Activated CD8-positive, alpha-beta memory T cell treated with anti-CD3 and anti-CD28 coated beads, Interleukin-2, amount 50 U/mL, for 24 hours (primary cell): ENCODE measurements around the gene ARHGAP40.

Experiments
- DNase-seq: peaks from one replicate; pipeline ENCODE4 v3.0.0-alpha.2; 2020; ENCODE audit errors: extremely low read depth

The ARHGAP40 gene

DNA sequence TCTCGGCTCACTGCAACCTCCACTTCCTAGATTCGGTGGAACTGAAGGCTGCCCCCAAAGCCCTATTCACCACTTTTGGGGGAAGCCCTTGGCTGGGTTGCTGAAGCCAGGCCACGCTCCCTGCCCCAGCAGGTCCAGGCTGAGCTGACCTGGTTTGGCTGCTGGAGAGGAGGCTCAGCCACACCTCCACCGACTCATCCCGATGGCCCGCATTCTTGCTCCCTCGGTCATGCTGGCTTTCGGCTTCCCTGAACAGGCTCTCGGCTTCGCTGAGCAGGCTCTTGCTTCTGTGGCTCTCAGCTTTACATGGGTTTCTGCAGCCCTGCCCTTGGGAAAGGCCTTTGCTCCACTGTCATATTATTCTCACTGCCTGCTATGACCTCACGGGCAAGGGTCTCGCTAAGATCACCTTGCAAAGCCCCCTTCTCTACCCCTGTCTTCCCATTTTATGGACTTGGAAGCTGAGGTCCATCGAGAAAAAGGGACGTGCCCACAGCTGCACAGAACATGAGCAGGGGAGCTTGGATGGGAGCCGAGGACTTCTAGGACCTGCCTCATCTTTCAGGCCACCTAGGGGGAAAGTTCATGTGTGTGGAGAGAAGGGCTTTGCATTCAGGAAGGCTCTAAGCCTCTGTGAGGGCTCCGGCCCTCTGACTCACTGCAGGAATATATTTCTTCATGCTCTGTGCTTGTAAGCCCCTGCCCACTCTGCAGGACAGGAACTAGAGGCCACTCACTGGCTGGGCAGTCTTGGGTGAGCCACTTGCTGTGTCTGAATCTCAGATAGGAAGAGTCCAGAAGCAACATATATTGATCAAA lies 15.6 kb downstream of the ARHGAP40 start:
- no peak for DNase-seq

DNA sequence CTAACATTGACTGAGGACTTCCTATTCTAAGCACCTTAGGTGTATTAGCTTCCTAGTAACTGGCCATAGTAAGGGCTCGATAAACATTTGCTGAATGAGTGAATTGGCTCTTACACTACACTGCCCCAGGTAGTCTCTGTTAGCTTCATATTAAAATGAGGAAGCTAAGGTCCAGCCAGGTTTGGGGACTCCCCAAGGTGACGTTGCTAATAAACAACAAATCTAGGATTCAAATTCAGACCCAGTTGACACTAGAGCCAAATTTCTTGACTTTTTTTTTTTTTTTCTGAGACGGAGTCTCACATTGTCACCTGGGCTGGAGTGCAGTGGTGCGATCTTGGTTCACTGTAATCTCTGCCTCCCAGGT lies 16.2 kb downstream of the ARHGAP40 start:
- no peak for DNase-seq

DNA sequence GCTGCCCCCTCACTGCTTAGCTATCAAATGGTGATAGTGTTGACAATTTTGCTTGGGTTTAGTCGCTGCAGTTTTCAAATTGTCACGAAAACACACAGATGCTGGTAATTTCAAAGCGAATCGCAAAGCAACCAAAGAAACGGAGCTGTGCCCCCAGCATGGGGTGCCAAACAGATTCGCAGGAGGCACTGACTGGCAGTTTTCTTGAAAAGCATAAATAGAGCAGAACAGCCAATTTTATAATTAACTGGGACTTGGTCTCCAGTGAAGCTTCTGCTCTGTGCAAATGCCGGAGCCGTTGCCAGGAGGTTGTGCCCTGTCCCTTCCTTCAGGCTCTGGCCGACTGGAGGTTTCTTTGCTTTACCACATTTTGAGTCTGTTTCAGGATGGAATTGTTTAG lies 18.8 kb downstream of the ARHGAP40 start:
- DNase-seq, result no peak

DNA sequence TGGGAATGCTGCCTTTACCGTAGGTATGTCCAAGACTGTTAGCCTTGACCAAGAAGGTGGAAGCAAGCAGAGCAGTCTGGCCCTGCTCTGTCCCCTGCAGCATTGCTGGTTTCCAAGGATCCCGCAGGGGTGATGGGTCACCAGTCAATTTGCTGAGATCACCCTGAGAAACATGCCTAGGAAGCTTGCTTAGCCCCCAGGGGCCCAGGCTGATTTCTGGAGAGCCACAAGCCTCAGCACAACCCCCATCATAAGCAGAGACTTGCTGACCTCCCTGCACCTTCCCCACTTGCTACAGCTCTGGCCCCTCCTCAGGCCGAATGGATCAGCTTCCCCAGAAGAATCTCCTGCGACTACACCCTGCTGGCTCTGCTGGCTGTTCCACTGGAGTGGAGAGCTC lies 21.5 kb downstream of the ARHGAP40 start:
- no peak for DNase-seq

DNA sequence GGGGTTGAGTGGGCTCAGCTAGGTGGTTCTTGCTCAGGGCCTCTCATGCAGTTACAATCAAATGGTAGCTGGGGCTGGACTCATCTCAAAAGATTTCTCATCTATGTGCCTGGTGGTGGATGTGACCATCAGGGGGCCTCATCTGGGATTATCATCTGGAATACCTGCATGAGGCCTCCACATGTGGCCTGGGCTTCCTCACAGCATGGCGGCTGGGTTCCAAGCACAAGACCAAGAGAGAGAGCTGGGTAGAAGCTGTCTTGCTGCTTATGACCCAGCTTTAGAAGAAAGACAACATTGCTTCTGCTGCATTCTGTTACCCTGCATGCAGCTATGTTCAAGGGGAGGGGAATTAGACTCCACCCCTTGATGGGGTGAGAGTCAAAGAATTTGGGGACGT lies 22.5 kb downstream of the ARHGAP40 start:
- DNase-seq, result no peak

DNA sequence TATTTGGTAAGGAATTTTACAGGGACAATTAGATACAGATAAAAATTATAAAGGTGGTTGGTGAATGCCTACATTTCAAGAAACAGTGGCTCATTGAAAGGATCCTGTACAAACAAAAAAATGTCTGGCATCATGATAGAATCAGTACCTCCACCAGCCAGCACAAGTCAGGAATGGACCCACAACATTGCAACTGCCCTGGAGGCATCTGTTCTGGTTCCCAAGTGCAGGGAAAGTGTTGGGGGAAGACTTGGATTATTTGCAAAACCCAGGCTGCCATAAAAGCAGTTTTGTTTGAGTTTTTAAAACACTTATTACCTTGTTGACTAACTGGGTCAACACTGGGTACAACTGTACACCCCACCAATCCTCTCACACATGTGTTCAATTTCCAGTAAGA lies 24.3 kb downstream of the ARHGAP40 start:
- DNase-seq, result no peak

DNA sequence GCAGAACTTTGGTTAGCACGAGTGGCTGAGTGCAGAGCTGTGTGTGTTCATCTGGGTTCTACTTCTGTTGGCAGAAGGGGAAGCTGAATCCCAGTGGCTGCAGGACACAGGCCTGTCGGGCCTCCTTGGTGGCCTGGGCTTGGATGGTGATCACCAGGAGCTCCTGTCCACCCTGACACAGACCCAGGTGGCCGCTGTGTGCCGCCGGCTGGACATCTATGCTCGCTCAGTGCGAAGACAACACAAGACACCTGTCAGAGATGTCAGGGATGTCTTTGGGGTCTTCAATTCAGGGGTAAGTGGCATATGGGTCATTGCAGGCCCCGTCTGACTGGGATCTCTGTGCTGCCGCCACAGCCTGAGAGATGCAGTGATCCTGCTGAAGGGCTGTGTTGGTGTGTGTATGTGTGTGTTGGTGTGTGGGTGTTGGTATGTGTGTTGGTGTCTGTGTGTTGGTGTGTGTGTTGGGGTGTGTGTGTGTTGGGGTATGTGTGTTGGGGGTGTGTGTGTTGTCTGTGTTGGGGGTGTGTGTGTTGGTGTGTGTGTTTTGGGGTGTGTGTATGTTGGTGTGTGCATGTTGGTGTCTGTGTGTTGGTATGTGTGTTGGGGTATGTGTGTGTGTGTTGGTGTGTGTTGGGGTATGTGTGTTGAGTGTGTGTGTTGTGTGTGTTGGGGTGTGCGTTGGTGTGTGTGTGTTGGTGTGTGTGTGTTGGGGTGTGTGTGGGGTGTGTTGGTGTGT lies 25.5 kb downstream of the ARHGAP40 start:
- DNase-seq, result no peak

DNA sequence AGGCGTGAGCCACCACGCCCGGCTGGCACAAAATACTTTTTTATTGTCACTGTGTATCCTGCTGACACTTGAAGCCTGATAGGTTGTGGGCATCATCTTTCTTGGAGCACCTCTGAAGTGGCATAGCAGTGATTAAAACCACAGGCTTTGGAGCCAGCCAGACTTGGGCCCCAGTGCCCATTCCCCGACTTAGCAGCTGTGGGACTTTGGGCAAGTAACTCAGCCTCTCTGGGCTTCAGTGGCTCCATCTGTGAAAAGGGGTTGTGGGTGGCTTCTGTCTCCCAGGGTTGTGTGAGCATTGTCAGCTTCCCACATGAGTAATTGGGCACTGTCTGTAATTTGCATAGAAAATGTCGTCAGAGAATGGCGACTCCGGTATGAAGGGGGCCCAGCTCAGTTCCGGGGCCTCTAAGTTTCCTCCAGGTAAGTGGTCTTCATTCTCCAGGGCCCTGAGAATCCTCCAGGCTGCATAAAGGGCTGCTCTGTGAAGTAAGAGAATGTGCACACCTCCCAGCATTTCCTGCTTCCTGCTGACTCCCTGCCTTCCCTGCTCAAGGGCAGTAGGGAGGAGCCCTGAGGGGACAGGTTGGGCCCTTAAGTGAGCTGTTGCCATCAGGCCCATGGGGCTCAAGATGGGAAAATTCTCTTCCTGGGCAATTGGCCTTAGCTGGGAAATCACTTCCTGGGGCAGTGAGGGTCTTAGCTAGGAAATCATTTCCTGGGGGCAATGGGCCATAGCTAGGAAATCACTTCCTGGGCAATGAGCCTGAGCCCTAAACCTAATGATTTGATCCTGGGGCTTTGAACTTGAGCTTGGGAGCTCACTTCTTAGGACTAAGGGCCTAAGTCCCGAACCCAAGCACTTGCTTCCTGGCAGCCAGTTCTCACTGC lies 27.2 kb downstream of the ARHGAP40 start:
- no peak for DNase-seq

DNA sequence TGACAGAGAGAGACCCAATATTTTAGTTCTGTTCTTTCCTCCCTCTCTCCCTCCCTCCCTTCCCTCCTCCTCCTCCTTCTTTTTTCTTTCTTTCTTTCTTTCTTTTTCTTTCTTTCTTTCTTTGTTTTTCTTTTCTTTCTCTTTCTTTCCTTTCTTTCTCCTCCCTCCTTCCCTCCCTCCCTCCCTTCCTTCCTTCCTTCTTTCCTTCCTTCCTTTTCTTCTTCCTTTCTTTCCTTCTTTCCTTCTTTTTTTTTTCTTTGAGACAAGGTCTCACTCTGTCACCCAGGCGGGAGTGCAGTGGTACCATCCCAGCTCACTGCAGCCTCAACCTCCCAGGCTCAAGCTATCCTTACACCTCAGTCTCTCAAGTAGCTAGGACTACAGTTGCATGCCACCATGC lies 28.4 kb downstream of the ARHGAP40 start:
- no peak for DNase-seq

DNA sequence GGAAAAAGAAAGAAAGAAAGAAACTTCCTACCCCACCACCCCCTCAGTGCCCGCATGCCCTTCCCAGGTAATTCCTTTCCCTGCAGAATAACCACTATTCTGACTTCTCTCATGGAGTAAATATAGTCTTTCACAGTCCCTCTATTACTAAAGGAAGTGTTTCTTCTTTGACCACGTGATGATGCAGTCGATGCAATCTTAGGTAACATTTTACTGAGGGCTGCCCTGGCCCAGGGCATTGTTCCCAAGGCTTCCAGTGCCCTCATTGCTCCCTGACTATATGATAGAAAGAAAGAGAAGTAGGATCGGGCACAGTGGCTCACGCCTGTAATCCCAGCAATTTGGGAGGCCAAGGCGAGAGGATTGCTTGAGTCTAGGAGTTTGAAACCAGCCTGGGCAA lies 29.1 kb downstream of the ARHGAP40 start:
- DNase-seq, result no peak

DNA sequence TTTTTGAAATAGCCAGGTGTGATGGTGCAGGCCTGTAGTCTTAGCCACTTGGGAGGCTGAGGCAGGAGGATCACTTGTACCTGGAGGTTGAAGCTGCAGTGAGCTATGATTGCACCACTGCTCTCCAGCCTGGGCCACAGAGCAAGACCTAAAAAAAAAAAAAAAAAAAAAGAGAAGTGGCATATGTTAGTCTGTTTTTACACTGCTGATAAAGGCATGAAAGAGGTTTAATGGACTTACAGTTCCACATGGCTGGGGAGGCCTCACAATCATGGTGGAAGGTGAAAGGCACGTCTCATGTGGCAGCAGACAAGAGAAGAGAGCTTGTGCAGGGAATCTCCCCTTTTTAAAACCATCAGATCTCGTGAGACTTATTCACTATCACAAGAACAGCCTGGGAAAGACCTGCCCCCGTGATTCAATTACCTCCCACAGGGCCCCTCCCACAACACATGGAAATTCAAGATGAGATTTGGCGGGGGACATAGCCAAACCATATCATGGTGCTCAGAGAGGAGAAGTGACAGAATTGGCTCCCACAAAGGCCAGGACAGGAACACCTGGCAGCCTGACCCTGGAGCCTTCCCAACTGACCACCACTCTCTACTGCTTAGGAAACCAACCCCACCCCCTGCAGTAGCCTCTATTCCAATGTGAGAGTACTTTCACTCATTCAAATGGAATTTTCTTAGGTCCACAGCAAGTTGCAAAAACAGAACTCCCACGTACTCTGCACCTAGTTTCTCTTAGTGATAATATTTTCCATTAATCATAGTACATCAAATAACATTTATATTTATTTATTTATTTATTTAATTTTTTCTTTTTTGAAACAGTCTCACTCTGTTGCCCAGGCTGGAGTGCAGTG lies 29.8 kb downstream of the ARHGAP40 start:
- DNase-seq, result no peak

DNA sequence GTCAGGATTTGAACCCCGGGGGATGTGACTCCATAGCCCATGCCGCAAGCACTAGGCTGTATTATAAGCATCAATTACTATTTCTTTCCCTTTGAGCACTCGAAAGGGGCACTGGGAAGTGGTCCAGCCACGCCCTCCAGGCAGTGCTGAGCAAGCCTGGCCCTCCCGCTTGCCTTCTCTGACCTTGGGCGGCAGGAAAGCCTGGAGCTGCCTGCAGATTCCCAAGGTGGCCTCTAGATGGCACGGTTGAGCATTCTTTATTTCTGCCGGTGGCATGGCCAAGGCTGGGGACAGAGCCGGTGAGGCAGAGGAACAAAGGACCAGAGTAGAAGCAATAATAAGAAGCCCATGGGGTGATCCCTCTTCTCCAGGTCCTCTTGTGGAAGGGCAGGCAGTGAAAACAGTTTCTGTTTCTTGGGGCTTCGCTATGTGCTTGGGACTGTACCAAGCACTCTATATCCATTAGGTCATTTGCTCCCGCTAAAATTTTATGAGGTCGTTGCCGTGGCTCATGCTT lies 32.0 kb downstream of the ARHGAP40 start:
- DNase-seq, result peak; percentile 10

DNA sequence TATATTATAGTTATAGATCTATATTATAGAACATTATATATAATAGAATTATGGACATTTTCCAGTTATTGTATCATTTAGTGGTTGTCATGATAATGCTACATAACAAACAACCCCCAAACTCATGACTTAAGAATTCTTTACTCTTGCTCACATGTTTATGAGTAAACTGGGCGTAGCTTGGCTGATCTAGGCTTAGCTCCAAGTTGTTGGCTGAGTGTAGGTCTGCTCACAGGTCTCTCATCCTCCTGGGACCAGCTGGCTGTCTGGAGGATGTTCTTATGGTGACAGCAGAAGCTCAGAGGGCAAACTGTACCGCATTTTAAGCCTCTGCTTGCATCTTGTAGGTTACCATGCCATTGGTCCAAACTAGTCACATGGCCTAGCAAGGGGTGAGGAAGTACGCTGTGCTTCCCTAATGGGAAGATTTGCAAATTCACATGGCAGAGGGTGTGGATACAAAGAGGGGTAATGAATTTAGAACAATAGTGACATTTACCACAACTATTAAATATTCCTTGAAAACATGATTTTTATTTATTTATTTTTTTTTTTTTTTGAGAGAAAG lies 34.2 kb downstream of the ARHGAP40 start:
- DNase-seq, result no peak

DNA sequence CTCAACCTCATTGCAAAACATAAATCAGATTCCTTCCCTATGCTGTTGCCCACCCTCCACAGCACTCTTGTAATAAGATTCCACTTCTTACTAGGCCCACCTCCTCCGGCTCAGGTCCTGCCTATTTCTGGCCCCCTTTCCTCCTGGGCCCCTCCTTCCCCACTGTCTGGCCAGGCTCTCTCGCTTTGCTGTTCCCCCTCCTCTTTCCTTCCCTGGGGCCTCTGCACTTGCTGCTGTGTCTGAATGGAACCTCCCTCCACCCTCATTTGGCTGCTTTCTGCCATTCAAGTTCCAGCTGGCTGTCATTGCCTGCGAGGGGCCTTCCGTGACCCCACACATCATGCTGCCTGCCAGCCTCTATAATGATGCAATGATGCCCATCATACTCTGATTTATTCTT lies 38.9 kb downstream of the ARHGAP40 start:
- no peak for DNase-seq

DNA sequence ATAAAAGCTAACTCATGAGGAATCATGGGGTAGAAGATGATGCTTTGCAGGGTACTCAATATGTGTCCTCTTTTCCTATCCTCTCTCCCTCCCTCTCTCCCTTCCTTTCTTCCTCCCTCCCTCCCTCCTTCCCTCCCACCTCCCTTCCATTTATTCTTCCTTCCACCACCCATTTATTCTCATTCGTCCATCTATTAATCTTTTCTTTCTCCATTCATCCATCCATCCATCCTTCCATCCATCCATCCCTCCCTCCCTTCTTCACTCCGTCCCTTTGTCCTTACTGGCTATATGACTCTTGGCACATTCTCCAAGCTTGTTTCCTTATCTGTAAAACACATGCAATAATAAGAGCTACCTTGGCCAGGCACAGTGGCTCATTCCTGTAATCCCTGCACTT lies 40.9 kb downstream of the ARHGAP40 start:
- DNase-seq, result no peak

DNA sequence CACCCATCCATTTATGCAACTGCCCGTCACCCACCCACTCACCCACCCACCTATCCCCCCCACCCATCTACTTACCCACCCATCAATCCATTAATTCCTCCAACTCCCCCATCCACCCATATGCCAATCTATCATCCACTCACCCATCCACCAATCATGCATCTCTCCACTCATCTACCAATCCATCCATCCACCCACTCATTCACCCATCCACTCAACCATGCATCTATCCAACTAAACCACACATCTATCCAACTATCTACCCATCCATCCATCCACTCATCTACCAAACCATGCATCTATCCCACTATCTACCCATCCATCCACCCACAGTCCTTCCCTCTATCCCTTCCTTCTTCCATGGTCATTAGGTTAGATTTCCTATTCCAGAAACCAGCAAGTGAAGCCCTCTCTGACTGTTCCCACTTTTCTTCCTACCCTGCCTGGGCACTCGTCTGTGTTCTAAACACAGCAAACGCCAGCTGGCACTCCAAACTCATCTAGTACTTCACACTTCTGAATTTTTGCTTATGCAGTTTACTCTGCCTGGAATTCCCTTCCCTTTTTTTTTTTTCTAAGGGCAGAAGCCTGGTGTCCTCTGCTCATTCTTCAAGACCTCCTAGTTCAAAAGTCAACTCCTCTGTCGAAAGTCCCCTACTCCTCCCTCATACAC lies 43.1 kb downstream of the ARHGAP40 start:
- no peak for DNase-seq

DNA sequence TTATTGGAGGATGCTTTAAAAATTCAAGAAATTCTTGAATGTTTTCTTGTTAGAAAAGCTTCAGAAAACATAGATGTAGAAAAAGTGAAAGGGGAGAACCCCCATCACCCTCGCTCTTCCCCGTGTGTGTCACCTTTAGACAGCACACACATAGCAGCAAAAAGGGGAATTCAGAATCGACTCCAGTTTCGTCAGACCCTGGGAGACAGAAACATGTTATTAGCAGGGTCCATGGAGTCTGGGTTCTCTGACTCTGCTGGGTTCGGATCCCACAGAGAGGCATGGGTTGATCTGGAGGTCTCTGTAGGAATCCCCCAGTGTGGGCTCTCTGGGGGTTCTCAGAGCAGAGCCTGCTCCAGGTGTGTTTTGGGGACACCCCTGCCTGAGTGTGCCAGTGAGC lies 43.7 kb downstream of the ARHGAP40 start:
- DNase-seq, result no peak

DNA sequence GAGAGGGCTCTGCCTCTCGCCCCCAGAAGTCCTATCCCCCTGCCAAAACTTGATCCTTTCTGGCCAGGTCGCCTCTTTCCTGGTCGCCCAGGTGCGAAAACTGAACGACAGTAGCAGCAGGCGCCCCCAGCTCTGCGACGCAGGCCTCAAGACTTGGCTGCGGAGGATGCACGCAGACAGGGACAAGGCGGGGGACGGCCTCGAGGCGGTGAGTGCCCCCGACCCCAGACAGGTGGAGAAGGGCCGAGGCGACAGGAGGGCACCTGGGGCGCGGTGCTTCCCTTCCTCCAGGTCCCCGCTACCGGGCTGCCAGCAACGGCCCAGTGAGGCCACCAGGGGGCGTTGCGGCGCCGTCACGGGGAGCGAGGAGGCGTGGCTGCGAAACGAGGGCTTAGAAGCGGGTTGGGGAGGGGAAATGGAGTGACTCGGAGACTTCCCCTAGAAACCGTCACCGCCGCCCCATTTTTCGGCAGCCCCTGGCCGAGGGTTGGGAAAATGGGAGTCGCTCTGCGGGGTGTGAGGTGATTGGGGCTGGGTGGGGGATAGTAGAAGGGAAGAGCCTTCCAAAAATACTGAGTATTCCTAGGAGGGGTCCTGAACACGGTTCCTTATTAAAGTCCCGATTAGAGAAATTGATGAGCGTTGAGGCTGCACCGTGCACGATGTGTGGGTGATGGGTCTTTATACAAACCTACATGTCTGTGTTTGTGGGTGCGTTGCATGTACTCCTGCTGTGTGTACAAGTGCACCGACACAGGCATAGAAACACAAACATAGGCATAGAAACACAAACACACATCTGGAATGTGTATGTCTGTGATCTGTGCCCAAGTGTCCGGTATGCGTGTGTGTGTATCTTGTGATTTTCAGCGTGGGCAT lies 44.6 kb downstream of the ARHGAP40 start:
- DNase-seq, result peak; percentile 66

DNA sequence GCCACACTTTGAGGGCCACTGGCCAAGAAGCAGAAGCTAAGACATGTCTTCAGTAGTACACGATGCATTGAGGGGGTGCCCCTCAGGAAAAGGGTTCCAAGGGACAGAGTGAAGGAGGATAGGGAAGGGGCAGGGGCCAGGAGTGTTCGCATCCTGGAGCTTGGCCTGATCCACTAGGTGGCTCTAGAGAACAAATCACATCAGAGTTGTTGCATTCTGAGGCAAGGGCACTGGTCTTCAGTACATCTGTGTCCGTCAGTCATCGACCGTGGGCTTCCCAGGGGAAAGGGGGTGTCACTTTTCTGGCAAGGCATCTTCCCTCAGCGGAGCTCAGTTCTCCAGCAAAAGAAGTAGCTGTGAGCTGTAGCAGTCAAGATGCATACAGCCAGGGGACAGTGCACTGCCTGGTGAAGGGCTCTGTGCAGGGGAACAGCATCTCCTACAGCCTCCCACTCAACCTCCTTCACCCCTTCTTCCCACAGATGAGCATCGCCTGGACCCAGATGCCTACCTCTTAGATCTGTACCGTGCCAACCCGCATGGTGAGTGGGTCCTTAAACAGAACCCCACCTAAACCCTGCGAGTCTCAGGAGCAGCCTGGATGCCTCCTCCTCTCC lies 47.8 kb downstream of the ARHGAP40 start:
- DNase-seq, result no peak
